Skeletal muscle tissue (tissue), 4 donors: ENCODE measurements around the gene PEAK3. TPM values are rescaled to one million over a fixed set of nuclear protein-coding genes. Genes with fewer than 3 reads are reported as not detected.

Source experiments
- H3K27ac ChIP-seq: one replicate; pipeline ENCODE4 v1.7.0; 2013; ENCODE audit warnings: mild to moderate bottlenecking, low read depth, low read length, inconsistent platforms
- H3K27me3 ChIP-seq, 3 donors: one replicate each; pipeline ENCODE4 v1.7.0; 2013; ENCODE audit warnings: low read length in 3 of 3; ENCODE audit not compliant: control insufficient read depth in 3 of 3, insufficient read depth in 3 of 3
- H3K36me3 ChIP-seq, 3 donors: one replicate each; pipeline ENCODE4 v1.7.0; 2013; ENCODE audit warnings: low read length in 3 of 3; ENCODE audit not compliant: control insufficient read depth in 3 of 3, insufficient read depth in 3 of 3
- H3K4me1 ChIP-seq, 3 donors: one replicate each; pipeline ENCODE4 v1.7.0; 2013; ENCODE audit warnings: low read length in 3 of 3, mild to moderate bottlenecking in 3 of 3; ENCODE audit not compliant: control insufficient read depth in 3 of 3, insufficient read depth in 3 of 3
- H3K4me3 ChIP-seq, 3 donors: one replicate each; pipeline ENCODE4 v1.7.0; 2013; ENCODE audit warnings: low read length in 3 of 3
- H3K9ac ChIP-seq, 3 donors: one replicate each; pipeline ENCODE4 v1.7.0; 2013; ENCODE audit warnings: low read length in 3 of 3, mild to moderate bottlenecking in 3 of 3, moderate library complexity in 2 of 3, low read depth in 1 of 3
- H3K9me3 ChIP-seq, 3 donors: one replicate each; pipeline ENCODE4 v1.7.0; 2013; ENCODE audit warnings: low read length in 3 of 3; ENCODE audit not compliant: control insufficient read depth in 3 of 3
- total RNA-seq: library from RNA; depleted of rRNA; stranded (reverse); fragments of >200 nt; gene quantifications from one replicate; pipeline ENCODE4 v1.2.3, GENCODE V29; 2014
- donor health status: Osteomylitis.

PEAK3 gene
- total RNA-seq, 1 donor from 2014 or later = not detected

GRCh38 chr19:2246801-2247361 is 35.1 kb downstream of the PEAK3 start:
- Histone ChIP-seq H3K9me3 (no peaks in the 10 kb centered on the region), H3K27ac (peak overlapping the region; percentile 56), H3K9ac (peak overlapping the region in 2 of 3 donors; percentile 56 to 69), H3K36me3 (peaks cover 39 to 47% (median 41%) of the 10 kb centered on the region in 3 donors), H3K4me1 (peaks cover 16 to 54% (median 48%) of the 10 kb centered on the region in 3 donors), H3K27me3 (peaks cover 3 to 11% (median 3%) of the 10 kb centered on the region in 3 donors), H3K4me3 (no peak overlapping the region)

GRCh38 chr19:2246014-2246620 is 35.9 kb downstream of the PEAK3 start:
- Histone ChIP-seq H3K4me3 (no peak overlapping the region), H3K9ac (no peak overlapping the region), H3K27ac (no peak overlapping the region), H3K9me3 (no peaks in the 10 kb centered on the region), H3K4me1 (peaks cover 24 to 58% (median 53%) of the 10 kb centered on the region in 3 donors), H3K36me3 (peaks cover 34 to 44% (median 41%) of the 10 kb centered on the region in 3 donors), H3K27me3 (peaks cover 0 to 8% (median 3%) of the 10 kb centered on the region in 3 donors)

GRCh38 chr19:2245273-2245672 is 36.7 kb downstream of the PEAK3 start:
- H3K9ac ChIP-seq = no peak overlapping the region
- peaks cover 32 to 63% (median 60%) of the 10 kb centered on the region in 3 donors for H3K4me1 ChIP-seq
- H3K36me3 ChIP-seq = peaks cover 34 to 44% (median 41%) of the 10 kb centered on the region in 3 donors
- no peak overlapping the region for H3K4me3 ChIP-seq
- no peak overlapping the region for H3K27ac ChIP-seq
- peaks cover 0 to 3% (median 3%) of the 10 kb centered on the region in 3 donors for H3K27me3 ChIP-seq
- no peaks in the 10 kb centered on the region for H3K9me3 ChIP-seq

- H3K27ac ChIP-seq = no peak overlapping the region
Observed at GRCh38 chr19:2244486-2244885, 37.5 kb downstream of the PEAK3 start.

GRCh38 chr19:2244125-2244411 is 37.9 kb downstream of the PEAK3 start:
- no peak overlapping the region for H3K4me3 ChIP-seq
- no peak overlapping the region for H3K27ac ChIP-seq
- no peak overlapping the region for H3K9ac ChIP-seq
- H3K27me3 ChIP-seq = no peaks in the 10 kb centered on the region
- peaks cover 44 to 61% (median 61%) of the 10 kb centered on the region in 3 donors for H3K4me1 ChIP-seq
- H3K36me3 ChIP-seq = peaks cover 34 to 44% (median 41%) of the 10 kb centered on the region in 3 donors
- no peaks in the 10 kb centered on the region for H3K9me3 ChIP-seq

More at GRCh38 chr19:2244486-2244885, 37.5 kb downstream of the PEAK3 start:
- Histone ChIP-seq H3K4me3 (no peak overlapping the region), H3K36me3 (peaks cover 34 to 44% (median 41%) of the 10 kb centered on the region in 3 donors), H3K4me1 (peaks cover 40 to 62% (median 60%) of the 10 kb centered on the region in 3 donors), H3K27me3 (no peaks in the 10 kb centered on the region), H3K9me3 (no peaks in the 10 kb centered on the region), H3K9ac (no peak overlapping the region)

- Histone ChIP-seq H3K4me3 (no peak overlapping the region), H3K9me3 (no peaks in the 10 kb centered on the region), H3K36me3 (peaks cover 34 to 42% (median 41%) of the 10 kb centered on the region in 3 donors), H3K27ac (no peak overlapping the region), H3K4me1 (peaks cover 49 to 66% (median 63%) of the 10 kb centered on the region in 3 donors), H3K27me3 (no peaks in the 10 kb centered on the region), H3K9ac (peak overlapping the region in 1 of 3 donors; percentile 33)
Observed at GRCh38 chr19:2243274-2244124, 38.5 kb downstream of the PEAK3 start.

GRCh38 chr19:2242816-2243215 is 39.2 kb downstream of the PEAK3 start:
- no peak overlapping the region for H3K4me3 ChIP-seq
- H3K36me3 ChIP-seq = peaks cover 34 to 41% (median 41%) of the 10 kb centered on the region in 3 donors
- H3K27me3 ChIP-seq = no peaks in the 10 kb centered on the region
- H3K4me1 ChIP-seq = peaks cover 56 to 72% (median 70%) of the 10 kb centered on the region in 3 donors
- H3K27ac ChIP-seq = no peak overlapping the region
- no peaks in the 10 kb centered on the region for H3K9me3 ChIP-seq
- H3K9ac ChIP-seq = peak overlapping the region in 1 of 3 donors; percentile 33

- Histone ChIP-seq H3K4me3 (no peak overlapping the region), H3K9me3 (no peaks in the 10 kb centered on the region), H3K27ac (no peak overlapping the region), H3K9ac (peak overlapping the region in 2 of 3 donors; percentile 2 to 33), H3K27me3 (no peaks in the 10 kb centered on the region), H3K36me3 (peaks cover 34 to 43% (median 37%) of the 10 kb centered on the region in 3 donors), H3K4me1 (peaks cover 60 to 74% (median 71%) of the 10 kb centered on the region in 3 donors)
Observed at GRCh38 chr19:2242092-2242537, 39.9 kb downstream of the PEAK3 start.

GRCh38 chr19:2240881-2241760 is 40.9 kb downstream of the PEAK3 start:
- peak overlapping the region; percentile 81 for H3K27ac ChIP-seq
- H3K27me3 ChIP-seq = no peaks in the 10 kb centered on the region
- peaks cover 62 to 66% (median 64%) of the 10 kb centered on the region in 3 donors for H3K4me1 ChIP-seq
- no peaks in the 10 kb centered on the region for H3K9me3 ChIP-seq
- H3K9ac ChIP-seq = peak overlapping the region; percentile 70 to 82 (median 78)
- H3K4me3 ChIP-seq = peak overlapping the region; percentile 60 to 71 (median 68)
- peaks cover 29 to 35% (median 29%) of the 10 kb centered on the region in 3 donors for H3K36me3 ChIP-seq
